GM19099 (cell line): ENCODE data around the gene ATF7IP.
A peak's percentile ranks its signal among the peaks of the same experiment; 100 is the strongest.

Experiments used
- POLR2A ChIP-seq: IDR thresholded peaks from 3 replicates; pipeline ENCODE4 v1.6.1; 2011; ENCODE audit warnings: low read depth; ENCODE audit not compliant: insufficient read length; ENCODE audit errors: extremely low read depth

The ATF7IP gene, protein sequence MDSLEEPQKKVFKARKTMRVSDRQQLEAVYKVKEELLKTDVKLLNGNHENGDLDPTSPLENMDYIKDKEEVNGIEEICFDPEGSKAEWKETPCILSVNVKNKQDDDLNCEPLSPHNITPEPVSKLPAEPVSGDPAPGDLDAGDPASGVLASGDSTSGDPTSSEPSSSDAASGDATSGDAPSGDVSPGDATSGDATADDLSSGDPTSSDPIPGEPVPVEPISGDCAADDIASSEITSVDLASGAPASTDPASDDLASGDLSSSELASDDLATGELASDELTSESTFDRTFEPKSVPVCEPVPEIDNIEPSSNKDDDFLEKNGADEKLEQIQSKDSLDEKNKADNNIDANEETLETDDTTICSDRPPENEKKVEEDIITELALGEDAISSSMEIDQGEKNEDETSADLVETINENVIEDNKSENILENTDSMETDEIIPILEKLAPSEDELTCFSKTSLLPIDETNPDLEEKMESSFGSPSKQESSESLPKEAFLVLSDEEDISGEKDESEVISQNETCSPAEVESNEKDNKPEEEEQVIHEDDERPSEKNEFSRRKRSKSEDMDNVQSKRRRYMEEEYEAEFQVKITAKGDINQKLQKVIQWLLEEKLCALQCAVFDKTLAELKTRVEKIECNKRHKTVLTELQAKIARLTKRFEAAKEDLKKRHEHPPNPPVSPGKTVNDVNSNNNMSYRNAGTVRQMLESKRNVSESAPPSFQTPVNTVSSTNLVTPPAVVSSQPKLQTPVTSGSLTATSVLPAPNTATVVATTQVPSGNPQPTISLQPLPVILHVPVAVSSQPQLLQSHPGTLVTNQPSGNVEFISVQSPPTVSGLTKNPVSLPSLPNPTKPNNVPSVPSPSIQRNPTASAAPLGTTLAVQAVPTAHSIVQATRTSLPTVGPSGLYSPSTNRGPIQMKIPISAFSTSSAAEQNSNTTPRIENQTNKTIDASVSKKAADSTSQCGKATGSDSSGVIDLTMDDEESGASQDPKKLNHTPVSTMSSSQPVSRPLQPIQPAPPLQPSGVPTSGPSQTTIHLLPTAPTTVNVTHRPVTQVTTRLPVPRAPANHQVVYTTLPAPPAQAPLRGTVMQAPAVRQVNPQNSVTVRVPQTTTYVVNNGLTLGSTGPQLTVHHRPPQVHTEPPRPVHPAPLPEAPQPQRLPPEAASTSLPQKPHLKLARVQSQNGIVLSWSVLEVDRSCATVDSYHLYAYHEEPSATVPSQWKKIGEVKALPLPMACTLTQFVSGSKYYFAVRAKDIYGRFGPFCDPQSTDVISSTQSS

DNA sequence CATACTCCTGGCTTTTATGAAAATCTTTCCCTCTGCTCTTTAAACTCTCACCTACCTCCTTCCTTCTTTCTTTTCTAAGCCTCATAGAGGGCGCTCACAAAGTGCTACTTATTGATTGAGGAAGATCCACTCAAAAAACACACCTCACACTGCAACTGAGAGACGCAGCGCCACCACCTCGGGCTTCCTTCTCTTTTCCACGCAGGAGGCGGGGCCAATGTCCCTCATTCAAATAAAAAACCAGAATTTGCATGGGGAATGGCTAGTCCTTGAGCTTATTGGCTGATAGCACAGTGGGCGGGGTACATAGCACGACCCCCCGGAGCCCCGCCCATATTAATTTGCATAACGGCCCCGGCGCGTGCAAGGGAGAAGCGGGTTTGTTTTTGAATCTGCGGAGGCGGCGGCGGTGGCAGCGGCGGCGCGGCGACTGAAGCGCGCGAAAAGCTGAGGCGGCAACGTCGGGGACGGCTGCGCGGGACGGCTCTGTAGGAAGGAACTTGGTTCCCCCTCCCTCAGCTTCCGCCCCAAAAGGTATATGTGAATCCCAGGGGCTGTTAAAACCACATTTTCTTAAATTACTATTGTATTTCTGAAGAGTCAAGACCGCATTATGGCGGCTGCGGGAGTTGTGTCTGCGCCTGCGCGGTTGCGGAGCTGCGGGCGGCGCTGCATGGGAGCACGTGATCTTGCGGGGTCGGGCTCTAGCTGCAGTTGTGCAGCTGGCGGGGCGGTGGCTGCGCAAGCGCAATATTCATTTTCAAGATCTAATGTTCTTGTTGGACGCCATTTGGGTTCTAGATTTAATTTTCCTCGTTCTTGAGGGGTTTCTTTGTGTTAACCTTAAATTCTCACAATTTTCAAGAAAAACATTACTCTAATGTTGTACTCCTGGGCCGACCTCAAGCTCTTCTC is at the start of gene ATF7IP:
Gene ATF7IP, plus strand, starts transcription at position 389 of the 915 bp plus-strand sequence. CDS start 58,234 bp downstream, outside the sequence.
- peak; percentile 76 for TF ChIP-seq POLR2A

- TF ChIP-seq POLR2A = no peak
Measured at GRCh38 chr12:14317362-14318146, 47.9 kb upstream of the ATF7IP start.

DNA sequence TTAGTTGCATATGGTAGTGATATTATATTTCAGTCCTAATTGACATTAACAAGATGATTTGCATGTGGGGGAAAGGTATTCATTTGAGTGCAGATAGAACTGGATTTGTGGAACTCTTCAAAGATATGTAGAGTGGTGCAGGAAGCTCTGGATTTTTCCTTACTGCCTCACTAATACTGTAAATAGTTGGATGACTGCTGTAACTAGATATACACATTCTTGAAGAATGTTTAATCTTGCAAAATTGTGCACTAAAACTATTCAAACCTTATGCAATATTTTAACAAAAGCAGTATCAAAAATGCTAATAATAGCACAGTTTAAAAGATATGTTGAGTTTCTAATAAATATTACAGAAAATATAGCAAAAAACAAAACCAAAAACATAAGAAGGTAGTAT is 43.1 kb upstream of the ATF7IP start:
- no peak for TF ChIP-seq POLR2A

DNA sequence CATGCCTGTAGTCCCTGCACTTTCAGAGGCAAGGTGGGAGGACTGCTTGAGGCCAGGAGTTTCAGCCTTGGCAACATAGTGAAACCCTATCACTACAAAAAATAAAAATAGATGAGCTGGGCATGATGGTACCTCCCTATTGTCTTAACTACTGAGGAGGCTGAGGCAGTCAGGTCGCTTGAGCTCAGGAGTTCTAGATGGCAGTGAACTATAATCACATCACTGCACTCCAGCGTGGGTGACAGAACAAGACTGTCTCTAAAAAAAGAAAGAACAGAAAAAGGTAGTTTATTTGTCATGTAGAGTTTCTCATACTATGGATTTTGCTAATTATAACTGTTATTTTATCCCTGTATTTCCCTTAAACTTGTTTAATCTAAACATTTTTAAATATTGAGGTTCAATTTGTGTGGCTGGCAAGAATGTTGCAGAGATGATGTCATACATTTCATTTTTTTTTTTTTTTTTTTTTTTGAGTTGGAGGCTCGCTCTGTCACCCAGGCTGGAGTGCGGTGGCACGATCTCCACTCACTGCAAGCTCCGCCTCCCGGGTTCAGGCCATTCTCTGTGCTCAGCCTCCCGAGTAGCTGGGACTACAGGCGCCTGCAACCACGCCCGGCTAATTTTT is 39.7 kb upstream of the ATF7IP start:
- no peak for TF ChIP-seq POLR2A

- no peak for TF ChIP-seq POLR2A
Measured at GRCh38 chr12:14326699-14327098, 38.8 kb upstream of the ATF7IP start.

- TF ChIP-seq POLR2A = no peak
Measured at GRCh38 chr12:14327711-14328110, 37.8 kb upstream of the ATF7IP start.

DNA sequence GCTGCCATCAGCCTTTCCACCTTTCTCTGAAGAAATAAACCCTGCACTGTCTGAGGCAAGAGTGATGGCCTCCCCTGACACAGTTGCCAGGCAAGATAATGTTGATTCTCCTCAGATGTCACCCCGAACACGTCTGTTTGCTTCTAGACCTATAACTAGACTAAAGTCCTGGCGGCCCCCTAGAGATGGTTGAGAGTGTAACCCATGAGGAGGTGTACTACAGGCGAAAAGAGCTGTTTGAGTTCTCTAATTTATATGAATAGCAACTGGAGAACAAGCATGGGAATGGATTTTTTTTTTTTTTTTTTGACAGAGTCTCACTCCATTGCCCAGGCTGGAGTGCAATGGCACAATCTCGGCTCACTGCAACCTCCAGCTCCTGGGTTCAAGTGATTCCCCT is 33.0 kb upstream of the ATF7IP start:
- no peak for TF ChIP-seq POLR2A

GRCh38 chr12:14340371-14340770 is 25.1 kb upstream of the ATF7IP start:
- TF ChIP-seq POLR2A = no peak

DNA sequence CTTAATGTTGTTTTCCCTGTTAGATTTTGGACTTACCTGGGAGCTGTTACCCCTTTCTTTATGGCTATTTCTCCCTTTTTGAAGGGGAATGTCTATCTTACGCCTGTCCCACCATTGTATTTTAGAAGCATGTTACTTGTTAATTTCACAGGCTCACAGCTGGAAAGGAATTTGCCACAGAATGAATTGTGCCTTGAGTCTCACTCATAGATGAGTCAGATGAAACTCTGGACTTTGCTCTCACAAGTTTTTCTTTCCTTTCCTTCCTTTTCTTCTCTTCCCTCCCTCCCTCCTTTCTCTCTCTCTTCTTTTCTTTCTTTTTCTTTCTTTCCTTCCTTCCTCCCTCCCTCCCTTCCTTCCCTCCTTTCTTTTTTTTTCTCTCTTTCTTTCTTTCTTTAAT is 9.3 kb upstream of the ATF7IP start:
- no peak for TF ChIP-seq POLR2A

- TF ChIP-seq POLR2A = no peak
Measured at GRCh38 chr12:14357486-14357885, 8.0 kb upstream of the ATF7IP start.

DNA sequence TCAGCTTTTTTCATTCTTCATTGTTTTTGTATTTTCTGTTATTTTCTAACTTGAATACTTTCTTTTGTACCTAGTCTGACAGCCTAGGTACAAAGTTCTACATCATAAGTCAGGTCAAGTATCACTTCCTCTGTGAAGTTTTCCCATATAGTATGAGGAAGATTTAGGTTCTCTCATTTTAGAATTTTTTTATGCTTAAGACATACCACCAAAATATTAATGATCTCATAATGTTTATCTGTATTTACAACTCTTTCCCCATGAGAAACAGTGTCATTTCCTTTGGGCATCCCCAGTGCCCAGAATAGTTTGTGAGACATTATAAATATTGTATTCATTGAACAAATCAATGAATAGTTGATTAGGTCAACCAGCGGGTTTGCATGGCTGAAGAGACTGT is 3.1 kb upstream of the ATF7IP start:
- no peak for TF ChIP-seq POLR2A

- no peak for TF ChIP-seq POLR2A
Measured at GRCh38 chr12:14364583-14365271, 755 bp upstream of the ATF7IP start.
